GM06990 (cell line): ENCODE data around the gene PLEKHA6.

Experiments used
- DNase-seq: peaks from one replicate; pipeline ENCODE4 v3.0.0-alpha.2; 2011; ENCODE audit not compliant: insufficient read length; ENCODE audit errors: extremely low read depth
- H3K27me3 ChIP-seq: replicated peaks from 2 replicates; pipeline ENCODE4 v1.6.0; 2011; ENCODE audit warnings: low read length; ENCODE audit not compliant: control insufficient read depth, insufficient read depth
- H3K36me3 ChIP-seq: 2 replicates; pipeline ENCODE4 v1.5.1; 2011; ENCODE audit warnings: low read length; ENCODE audit not compliant: control insufficient read depth, insufficient read depth
- H3K4me3 ChIP-seq: replicated peaks from 2 replicates; pipeline ENCODE4 v1.5.1; 2011; ENCODE audit warnings: low read depth, mild to moderate bottlenecking, control low read depth, low read length
- TF ChIP-seq, protein P1 (sequence below): IDR thresholded peaks from 2 replicates; pipeline ENCODE4 v1.5.1; 2011; ENCODE audit warnings: low read length, control low read depth, mild to moderate bottlenecking, inconsistent platforms; ENCODE audit not compliant: insufficient read depth, poor library complexity, severe bottlenecking

PLEKHA6 gene

GRCh38 chr1:204287466-204287891, 72.2 kb downstream of the PLEKHA6 start:
- TF ChIP-seq, protein P1, sequence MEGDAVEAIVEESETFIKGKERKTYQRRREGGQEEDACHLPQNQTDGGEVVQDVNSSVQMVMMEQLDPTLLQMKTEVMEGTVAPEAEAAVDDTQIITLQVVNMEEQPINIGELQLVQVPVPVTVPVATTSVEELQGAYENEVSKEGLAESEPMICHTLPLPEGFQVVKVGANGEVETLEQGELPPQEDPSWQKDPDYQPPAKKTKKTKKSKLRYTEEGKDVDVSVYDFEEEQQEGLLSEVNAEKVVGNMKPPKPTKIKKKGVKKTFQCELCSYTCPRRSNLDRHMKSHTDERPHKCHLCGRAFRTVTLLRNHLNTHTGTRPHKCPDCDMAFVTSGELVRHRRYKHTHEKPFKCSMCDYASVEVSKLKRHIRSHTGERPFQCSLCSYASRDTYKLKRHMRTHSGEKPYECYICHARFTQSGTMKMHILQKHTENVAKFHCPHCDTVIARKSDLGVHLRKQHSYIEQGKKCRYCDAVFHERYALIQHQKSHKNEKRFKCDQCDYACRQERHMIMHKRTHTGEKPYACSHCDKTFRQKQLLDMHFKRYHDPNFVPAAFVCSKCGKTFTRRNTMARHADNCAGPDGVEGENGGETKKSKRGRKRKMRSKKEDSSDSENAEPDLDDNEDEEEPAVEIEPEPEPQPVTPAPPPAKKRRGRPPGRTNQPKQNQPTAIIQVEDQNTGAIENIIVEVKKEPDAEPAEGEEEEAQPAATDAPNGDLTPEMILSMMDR, result no peak
- Histone ChIP-seq H3K27me3 (peaks cover 2% of the 10 kb centered on the region; the same call in 1 of the 2 replicates), H3K36me3 (no peaks in the 10 kb centered on the region), H3K4me3 (no peak overlapping the region)
- no peak for DNase-seq

GRCh38 chr1:204286831-204287421, 72.8 kb downstream of the PLEKHA6 start:
- no peak for DNase-seq
- Histone ChIP-seq H3K36me3 (no peaks in the 10 kb centered on the region), H3K4me3 (no peak overlapping the region; the same call in 1 of the 2 replicates), H3K27me3 (no peaks in the 10 kb centered on the region; the same call in 1 of the 2 replicates)
- TF ChIP-seq, protein P1, result no peak

DNA sequence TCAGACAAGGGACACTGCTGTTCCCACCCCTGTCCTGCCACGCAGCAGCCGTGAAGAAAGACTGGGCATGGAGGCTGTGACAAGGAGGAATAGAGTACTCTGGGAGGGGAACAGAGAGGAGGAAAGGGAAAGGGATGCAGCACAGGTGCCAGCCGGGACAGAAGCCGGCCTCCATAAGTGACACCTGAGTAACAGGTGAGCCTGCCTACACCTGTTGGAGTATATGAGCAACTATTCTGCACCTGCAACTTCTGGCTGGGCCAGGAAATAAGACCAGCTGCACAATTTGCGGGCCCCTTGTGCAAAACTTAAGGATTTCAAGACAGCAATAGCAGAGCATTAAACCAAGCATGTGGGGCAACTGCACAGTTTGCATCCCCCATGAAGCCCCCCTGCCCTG, 73.4 kb downstream of the PLEKHA6 start:
- TF ChIP-seq, protein P1, result no peak
- Histone ChIP-seq H3K27me3 (peaks cover 2% of the 10 kb centered on the region; the same call in 1 of the 2 replicates), H3K4me3 (no peak overlapping the region), H3K36me3 (no peaks in the 10 kb centered on the region)
- no peak for DNase-seq

DNA sequence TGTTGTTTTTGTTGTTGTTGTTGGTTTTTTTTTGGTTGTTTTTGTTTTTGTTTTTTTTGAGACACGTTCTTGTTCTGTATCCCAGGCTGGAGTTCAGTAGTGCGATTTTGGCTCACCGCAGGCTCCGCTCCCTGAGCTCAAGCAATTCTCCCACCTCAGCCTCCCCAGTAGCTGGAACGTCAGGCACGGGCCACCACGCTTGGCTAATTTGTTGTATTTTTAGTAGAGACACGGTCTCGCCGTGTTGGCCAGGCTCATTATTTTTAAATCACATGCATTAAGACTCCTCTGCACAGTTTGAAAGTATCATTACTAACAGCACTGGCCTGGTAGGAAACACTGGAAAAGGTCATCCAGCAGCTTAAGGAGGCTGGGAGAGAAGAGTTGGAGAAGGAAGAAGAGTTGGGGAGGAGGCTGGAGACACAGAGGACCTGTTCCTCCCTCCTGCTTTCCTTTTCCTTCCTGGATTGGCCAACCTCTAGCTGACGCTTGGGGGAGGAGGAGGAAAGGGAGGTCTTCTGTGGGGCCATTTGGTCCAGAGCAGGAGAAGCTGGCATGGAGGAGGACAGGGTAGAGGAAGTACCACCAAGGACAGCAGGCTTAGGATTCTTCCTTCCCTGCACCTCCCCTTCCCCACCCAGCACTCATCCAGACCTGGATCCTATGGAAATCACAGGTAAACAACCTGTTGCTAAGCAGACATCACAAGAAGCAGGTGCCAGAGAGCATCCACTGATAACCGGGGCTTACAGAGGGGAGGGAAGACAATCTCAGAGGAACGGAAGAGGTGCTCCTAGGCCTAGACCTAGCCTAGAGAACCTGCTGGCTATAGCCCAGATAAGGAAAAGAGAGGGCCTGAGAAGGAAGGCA, 74.1 kb downstream of the PLEKHA6 start:
- H3K36me3 ChIP-seq, result no peaks in the 10 kb centered on the region
- no peak overlapping the region for H3K4me3 ChIP-seq
- peaks cover 2% of the 10 kb centered on the region; the same call in 1 of the 2 replicates for H3K27me3 ChIP-seq
- DNase-seq, result no peak
- TF ChIP-seq, protein P1, result no peak

- Histone ChIP-seq H3K4me3 (no peak overlapping the region), H3K36me3 (no peaks in the 10 kb centered on the region), H3K27me3 (peaks cover 3% of the 10 kb centered on the region)
- DNase-seq, result no peak
- TF ChIP-seq, protein P1, result no peak
These were observed 74.8 kb downstream of the PLEKHA6 start for GRCh38 chr1:204284929-204285328.
